Activated CD4-positive, alpha-beta memory T cell treated with anti-CD3 and anti-CD28 coated beads, Interleukin-2, amount 10 ng/mL, durations not matched to agents 7 days and 5 days (primary cell): ENCODE data around the gene UBASH3B. TPM values are rescaled to one million over a fixed set of nuclear protein-coding genes. Genes with fewer than 3 reads are reported as not detected.

Experiments used
- CTCF ChIA-PET: fragments of 350-600 bp; sonication (Branson Sonifier 250); formaldehyde crosslinking; loops from one replicate; lab custom pipeline; 2021; ENCODE audit warnings: antibody characterized with exemption, inconsistent platforms; lab: Charles Lee
- POLR2A ChIA-PET: fragments of 350-600 bp; sonication (Branson Sonifier 250); formaldehyde crosslinking; loops from one replicate; lab custom pipeline; 2021; ENCODE audit warnings: antibody characterized with exemption; lab: Charles Lee
- DNase-seq: peaks from one replicate; pipeline ENCODE4 v3.0.0-alpha.2; 2020
- H3K27ac Mint-ChIP-seq: one replicate; pipeline ENCODE4 v1.8.0; 2021; ENCODE audit warnings: mild to moderate bottlenecking, mixed read lengths
- H3K27me3 Mint-ChIP-seq: one replicate; pipeline ENCODE4 v1.8.0; 2021; ENCODE audit warnings: mixed read lengths
- H3K36me3 Mint-ChIP-seq: one replicate; pipeline ENCODE4 v1.8.0; 2021; ENCODE audit warnings: low read depth, mixed read lengths
- H3K4me1 Mint-ChIP-seq: one replicate; pipeline ENCODE4 v1.8.0; 2021; ENCODE audit warnings: mixed read lengths
- H3K4me3 Mint-ChIP-seq: one replicate; pipeline ENCODE4 v1.8.0; 2021; ENCODE audit warnings: mild to moderate bottlenecking, mixed read lengths
- H3K9me3 Mint-ChIP-seq: one replicate; pipeline ENCODE4 v1.8.0; 2021; ENCODE audit warnings: mixed read lengths
- total RNA-seq, 2 experiments: library from RNA; stranded (reverse); gene quantifications; one replicate each; pipeline ENCODE4 v1.2.3, GENCODE V29; 2021

Gene UBASH3B
- total RNA-seq, 2 experiments from 2014 or later: 18.4 to 20.9 TPM

DNA sequence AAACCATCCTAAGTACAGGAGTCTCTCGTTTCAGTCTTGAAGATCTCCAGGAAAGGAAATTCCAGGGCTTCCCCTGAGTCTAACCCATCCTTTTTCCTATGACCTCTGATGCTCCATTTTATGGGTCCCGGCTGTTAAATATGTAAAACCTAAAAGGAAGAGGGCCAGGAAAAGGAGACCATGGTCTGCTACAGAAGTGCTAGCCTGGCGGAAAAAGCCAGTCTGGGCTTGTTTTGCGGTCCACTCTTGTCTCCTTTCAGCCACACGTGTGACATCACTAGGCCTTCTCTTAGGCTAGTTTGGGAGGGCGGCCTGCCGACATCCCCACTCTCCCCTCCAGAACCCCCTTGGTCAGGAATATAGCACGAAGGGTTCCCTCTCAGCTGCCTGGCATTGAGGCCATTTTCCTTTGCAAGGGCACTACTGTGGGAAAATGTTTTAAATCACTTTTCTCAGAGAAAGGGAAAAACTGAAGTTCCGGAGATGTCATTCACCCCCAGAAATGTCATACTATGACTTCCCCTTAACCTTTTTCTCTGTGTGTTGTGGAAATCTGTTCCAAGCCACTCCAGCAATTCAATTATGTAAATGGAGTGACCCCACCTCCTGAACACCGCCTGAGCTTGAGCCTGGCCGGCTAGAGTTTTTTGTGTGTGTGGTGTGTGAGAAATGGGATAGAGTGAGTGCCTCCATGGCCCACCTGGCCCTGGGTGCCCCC is 86.9 kb downstream of the UBASH3B start:
- no peak overlapping the region for H3K4me3 Mint-ChIP-seq
- H3K27me3 Mint-ChIP-seq: peaks cover 3% of the 10 kb centered on the region
- H3K9me3 Mint-ChIP-seq: no peaks in the 10 kb centered on the region
- DNase-seq: no peak
- no peak overlapping the region for H3K27ac Mint-ChIP-seq
- POLR2A ChIA-PET: interaction anchor here (0.9 to 7.5 kb wide), 6 partner anchors 15 to 161 kb away, joined by 3 to 66 read pairs (median 14); partner anchors contain the start of gene UBASH3B
- CTCF ChIA-PET: interaction anchor here (1.3 to 2.4 kb wide), 3 partner anchors 10 to 87 kb away, joined by 4 to 19 read pairs (median 5); partner anchors contain the start of gene UBASH3B
- peaks cover 1% of the 10 kb centered on the region for H3K4me1 Mint-ChIP-seq
- H3K36me3 Mint-ChIP-seq: peaks cover 10% of the 10 kb centered on the region

DNA sequence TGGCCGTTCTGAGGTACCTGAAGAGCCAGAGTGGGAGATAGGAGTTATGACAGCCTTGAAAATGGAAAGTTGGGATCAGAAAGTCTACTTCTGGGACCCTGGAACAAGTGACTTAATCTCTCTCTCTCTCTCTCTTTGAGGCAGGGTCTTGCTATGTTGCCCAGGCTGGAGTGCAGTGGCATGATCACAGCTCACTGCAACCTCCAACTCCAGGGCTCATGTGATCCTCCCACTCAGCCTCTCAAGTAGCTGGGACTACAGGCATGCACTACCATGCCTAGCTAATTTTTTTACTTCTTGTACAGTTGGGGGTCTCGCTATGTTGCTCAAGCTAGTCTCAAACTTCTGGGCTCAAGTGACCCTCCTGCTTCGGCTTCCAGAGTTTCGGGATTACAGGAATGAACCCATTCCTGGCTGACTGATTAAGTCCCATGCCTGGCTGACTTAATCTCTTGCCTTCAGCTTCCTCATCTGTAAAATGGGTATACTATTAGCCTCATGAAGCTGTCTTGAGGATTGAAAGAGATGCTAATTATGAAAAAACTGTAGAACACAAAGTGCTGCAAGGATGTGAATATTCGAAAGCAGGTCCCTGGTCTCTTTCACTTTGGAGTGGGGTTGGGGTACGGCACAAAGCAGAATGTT is 87.7 kb downstream of the UBASH3B start:
- DNase-seq: no peak
- Mint-ChIP-seq H3K4me1 (peaks cover 1% of the 10 kb centered on the region), H3K27me3 (peaks cover 3% of the 10 kb centered on the region), H3K27ac (no peak overlapping the region), H3K4me3 (no peak overlapping the region), H3K36me3 (peaks cover 10% of the 10 kb centered on the region), H3K9me3 (no peaks in the 10 kb centered on the region)
- CTCF ChIA-PET: interaction anchor here (1.0 to 2.4 kb wide), 5 partner anchors 10 to 88 kb away, joined by 3 to 19 read pairs (median 5); partner anchors contain the start of gene UBASH3B
- POLR2A ChIA-PET: interaction anchor here (0.9 to 7.5 kb wide), 11 partner anchors 11 to 319 kb away, joined by 3 to 66 read pairs (median 4); partner anchors contain the start of genes HSPA8 and UBASH3B

DNA sequence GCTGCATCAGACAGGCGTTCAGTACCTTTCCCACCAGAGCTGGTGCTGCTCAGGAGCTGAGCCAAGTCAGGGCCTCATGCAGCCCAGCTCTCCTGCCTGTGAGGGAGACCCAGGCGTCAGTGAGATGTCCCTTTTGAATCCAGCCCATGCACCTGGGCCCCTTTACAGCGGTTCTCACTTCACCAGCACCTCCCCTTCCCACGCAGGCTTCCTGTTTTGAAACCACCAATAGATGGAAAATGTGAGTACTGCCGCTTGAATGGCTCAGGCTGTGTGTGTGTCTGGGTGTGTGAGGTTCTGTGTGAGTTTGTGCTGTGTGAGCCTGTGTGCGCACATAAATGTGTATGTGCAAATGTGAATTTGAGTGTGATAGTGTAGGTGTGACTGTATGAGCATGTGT is 88.4 kb downstream of the UBASH3B start:
- peak; percentile 82 for DNase-seq
- no peak overlapping the region for H3K27ac Mint-ChIP-seq
- peaks cover 1% of the 10 kb centered on the region for H3K4me1 Mint-ChIP-seq
- no peaks in the 10 kb centered on the region for H3K9me3 Mint-ChIP-seq
- peaks cover 10% of the 10 kb centered on the region for H3K36me3 Mint-ChIP-seq
- POLR2A ChIA-PET: interaction anchor here (0.9 to 7.5 kb wide), 10 partner anchors 10 to 318 kb away, joined by 3 to 66 read pairs (median 4); partner anchors contain the start of genes HSPA8 and UBASH3B
- CTCF ChIA-PET: interaction anchor here (1.0 to 2.4 kb wide), 5 partner anchors 11 to 89 kb away, joined by 3 to 19 read pairs (median 5); partner anchors contain the start of gene UBASH3B
- H3K27me3 Mint-ChIP-seq: peaks cover 3% of the 10 kb centered on the region
- no peak overlapping the region for H3K4me3 Mint-ChIP-seq

DNA sequence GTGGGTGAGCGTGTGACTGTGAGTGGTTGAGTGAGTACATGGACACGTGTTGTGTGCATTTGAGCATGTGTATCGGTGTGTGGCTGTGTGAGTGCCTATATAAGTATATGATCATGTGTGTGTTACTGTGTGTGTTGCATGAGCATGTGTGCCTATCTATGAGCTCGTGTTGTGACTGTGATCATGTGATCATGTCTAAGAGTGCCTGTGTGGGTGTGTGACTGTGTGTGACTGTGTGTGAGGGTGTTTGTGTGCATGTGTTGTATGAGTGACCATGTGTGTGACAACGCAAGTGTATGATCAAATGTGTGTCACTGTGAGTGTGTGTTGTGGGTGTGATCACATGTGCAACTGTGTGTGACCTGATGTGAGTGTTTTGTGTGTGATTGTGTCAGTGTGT is 88.8 kb downstream of the UBASH3B start:
- CTCF ChIA-PET: interaction anchor here (1.0 to 2.4 kb wide), 5 partner anchors 11 to 108 kb away, joined by 3 to 19 read pairs (median 5); partner anchors contain the start of gene UBASH3B

DNA sequence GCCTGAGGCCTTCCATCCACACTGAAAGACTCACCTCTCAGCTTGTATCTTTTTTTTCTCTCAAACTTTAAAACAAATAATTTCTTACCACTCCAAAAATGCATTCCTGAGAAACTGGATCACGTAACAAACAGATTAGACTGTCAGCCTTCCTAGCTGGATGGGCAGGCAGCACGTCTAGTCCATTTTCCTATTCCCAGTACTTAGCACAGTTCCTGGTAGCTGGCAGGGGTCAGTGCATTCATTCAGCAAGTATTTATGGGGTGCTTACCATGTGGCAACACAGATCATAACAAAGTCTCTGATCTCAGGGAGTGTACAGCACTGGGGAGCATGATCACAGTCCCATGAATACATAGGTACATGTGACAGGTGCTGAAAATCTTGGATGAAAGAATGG is 89.6 kb downstream of the UBASH3B start:
- ChIA-PET CTCF (interaction anchor here (0.9 to 2.4 kb wide), 6 partner anchors 10 to 107 kb away, joined by 3 to 22 read pairs (median 6); partner anchors contain the start of gene UBASH3B), POLR2A (interaction anchor here (0.9 to 7.5 kb wide), 13 partner anchors 11 to 316 kb away, joined by 3 to 66 read pairs (median 7); partner anchors contain the start of genes HSPA8 and UBASH3B)
- Mint-ChIP-seq H3K9me3 (no peaks in the 10 kb centered on the region), H3K4me3 (no peak overlapping the region), H3K4me1 (peaks cover 1% of the 10 kb centered on the region), H3K27me3 (no peaks in the 10 kb centered on the region), H3K36me3 (peaks cover 10% of the 10 kb centered on the region), H3K27ac (no peak overlapping the region)
- DNase-seq: no peak

More for the DNA sequence above, 88.8 kb downstream of the UBASH3B start:
- no peaks in the 10 kb centered on the region for H3K9me3 Mint-ChIP-seq
- POLR2A ChIA-PET: interaction anchor here (1.0 to 7.5 kb wide), 7 partner anchors 10 to 88 kb away, joined by 3 to 66 read pairs (median 5); partner anchors contain the start of gene UBASH3B
- H3K4me3 Mint-ChIP-seq: no peak overlapping the region
- DNase-seq: no peak
- H3K4me1 Mint-ChIP-seq: peaks cover 1% of the 10 kb centered on the region
- H3K27me3 Mint-ChIP-seq: peaks cover 3% of the 10 kb centered on the region
- no peak overlapping the region for H3K27ac Mint-ChIP-seq
- H3K36me3 Mint-ChIP-seq: peaks cover 10% of the 10 kb centered on the region

DNA sequence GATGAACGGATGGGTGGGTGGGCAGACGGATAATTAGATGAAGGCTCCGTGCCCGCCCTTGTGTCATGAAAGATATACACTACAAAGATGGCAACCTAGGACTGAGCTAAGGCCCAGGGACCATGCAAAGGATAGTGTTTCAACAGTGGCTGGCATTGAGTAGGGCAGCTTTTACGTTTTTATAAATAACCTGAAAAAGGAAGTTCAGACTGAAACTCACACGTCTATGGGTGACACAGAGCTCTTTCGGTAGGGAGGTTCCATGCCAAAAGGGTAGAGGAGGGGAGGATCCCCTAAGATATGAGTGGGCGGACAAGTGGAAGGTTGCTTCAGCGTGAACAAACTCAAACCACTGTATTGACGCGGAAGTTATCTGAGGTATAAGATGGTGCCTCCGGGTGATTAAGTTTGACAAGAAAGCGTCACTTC is 90.5 kb downstream of the UBASH3B start:
- peak; percentile 63 for DNase-seq
- Mint-ChIP-seq H3K27me3 (no peaks in the 10 kb centered on the region), H3K27ac (no peak overlapping the region), H3K4me1 (peaks cover 1% of the 10 kb centered on the region), H3K36me3 (peaks cover 10% of the 10 kb centered on the region), H3K9me3 (no peaks in the 10 kb centered on the region), H3K4me3 (no peak overlapping the region)
- POLR2A ChIA-PET: interaction anchor here (0.8 to 7.5 kb wide), 13 partner anchors 10 to 315 kb away, joined by 3 to 66 read pairs (median 7); partner anchors contain the start of genes HSPA8 and UBASH3B
- CTCF ChIA-PET: interaction anchor here (0.7 to 1.9 kb wide), 6 partner anchors 9 to 117 kb away, joined by 3 to 22 read pairs (median 4); partner anchors contain the start of gene UBASH3B

DNA sequence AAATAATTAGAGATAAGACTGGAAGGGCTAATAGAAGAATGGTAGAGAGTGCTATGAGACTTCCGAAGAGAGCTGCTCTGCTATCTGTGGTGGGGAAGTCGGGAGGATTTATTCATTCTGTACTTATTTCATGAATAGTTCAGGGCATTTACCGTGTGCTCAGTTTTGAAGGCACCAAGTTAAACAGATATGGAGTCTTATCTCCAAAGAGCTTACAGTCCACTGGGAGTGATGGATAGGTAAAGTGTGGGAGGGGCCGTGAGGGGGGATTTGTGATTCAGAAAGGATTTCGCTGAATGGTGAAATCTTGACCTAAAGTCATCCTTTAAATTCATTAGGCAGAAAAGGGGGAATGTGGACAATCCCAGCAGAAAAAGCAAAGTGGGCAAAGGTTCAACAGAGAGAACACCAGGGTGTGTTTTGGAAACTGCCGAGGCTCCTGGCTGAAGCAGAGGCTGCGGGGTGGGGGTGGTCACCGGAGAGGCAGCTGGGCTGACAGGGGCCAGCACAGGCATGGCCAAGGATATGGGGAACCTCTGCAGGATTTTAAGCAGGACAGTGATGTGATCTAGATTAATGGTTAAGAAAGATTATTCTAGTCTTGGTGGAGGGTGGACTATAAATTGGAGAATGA is 91.2 kb downstream of the UBASH3B start:
- no peak for DNase-seq
- Mint-ChIP-seq H3K27ac (no peak overlapping the region), H3K36me3 (peaks cover 10% of the 10 kb centered on the region), H3K9me3 (no peaks in the 10 kb centered on the region), H3K4me3 (no peak overlapping the region), H3K4me1 (peaks cover 8% of the 10 kb centered on the region), H3K27me3 (no peaks in the 10 kb centered on the region)
- POLR2A ChIA-PET: interaction anchor here (0.8 to 7.5 kb wide), 13 partner anchors 9 to 316 kb away, joined by 3 to 66 read pairs (median 5); partner anchors contain the start of genes HSPA8 and UBASH3B
- CTCF ChIA-PET: interaction anchor here (0.7 to 10.2 kb wide), 8 partner anchors 8 to 118 kb away, joined by 3 to 179 read pairs (median 8); partner anchors contain the start of gene UBASH3B

DNA sequence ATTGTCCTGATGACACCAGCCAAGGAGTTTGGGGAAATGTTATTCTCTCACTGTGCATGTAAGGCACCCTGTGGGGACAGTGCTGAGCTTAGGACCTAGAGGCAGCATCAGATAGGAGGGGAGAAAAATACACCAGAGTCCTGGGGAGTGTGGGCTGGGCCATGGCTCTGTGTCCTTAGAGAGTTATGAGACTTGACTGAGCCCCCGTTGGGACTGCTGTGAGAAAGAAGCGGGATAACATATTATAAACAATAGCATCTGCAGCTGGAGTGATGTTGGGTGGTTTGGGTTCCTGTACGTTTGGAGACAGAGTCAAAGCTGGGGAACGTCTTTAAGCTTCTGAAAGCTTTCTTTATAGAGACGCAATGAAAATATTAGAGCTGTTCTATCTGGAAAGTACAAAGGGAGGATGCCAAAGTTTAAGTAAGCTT is 91.8 kb downstream of the UBASH3B start:
- Mint-ChIP-seq H3K9me3 (no peaks in the 10 kb centered on the region), H3K4me3 (no peak overlapping the region), H3K36me3 (peaks cover 10% of the 10 kb centered on the region), H3K27ac (no peak overlapping the region), H3K27me3 (no peaks in the 10 kb centered on the region), H3K4me1 (peaks cover 12% of the 10 kb centered on the region)
- ChIA-PET POLR2A (interaction anchor here (0.8 to 7.5 kb wide), 9 partner anchors 20 to 315 kb away, joined by 3 to 66 read pairs (median 4); no protein-coding TSS in a partner anchor), CTCF (interaction anchor here (0.6 to 10.2 kb wide), 7 partner anchors 9 to 118 kb away, joined by 3 to 179 read pairs (median 5); partner anchors contain the start of gene UBASH3B)
- no peak for DNase-seq

DNA sequence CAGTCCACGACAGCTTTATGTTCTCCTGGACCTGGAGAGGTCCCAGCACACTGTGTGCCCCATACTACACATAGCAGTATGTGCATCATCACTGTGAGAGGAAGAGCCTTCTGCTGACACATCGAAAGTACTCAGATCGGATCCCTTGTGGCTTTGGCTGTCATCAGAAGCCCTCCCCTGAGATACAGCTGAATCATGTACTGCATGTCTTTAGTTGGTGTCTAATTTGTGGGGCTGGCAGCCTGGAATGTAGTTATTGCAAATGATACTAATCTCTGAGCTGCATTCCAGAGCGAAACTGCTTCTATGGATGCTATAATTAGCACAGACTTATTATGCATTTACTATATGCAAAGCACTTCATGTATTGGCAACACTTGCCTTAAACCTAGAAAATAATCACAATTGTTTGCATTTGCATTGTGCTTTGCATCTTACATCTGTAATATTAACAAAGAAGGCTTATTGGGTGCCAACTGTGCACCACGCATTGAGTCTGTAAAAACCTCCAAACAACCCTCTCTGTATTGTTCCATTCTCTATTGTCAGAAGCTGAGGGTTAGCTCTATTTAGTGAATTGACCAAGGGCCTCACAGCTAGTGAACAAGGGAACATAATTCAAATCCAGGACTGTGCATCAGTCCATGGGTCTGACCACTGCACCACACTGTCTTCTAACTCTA is 93.6 kb downstream of the UBASH3B start:
- ChIA-PET CTCF (interaction anchor here (1.0 to 10.2 kb wide), 9 partner anchors 15 to 120 kb away, joined by 3 to 179 read pairs (median 5); partner anchors contain the start of gene UBASH3B), POLR2A (interaction anchor here (0.9 to 7.5 kb wide), 11 partner anchors 10 to 314 kb away, joined by 3 to 66 read pairs (median 6); partner anchors contain the start of genes HSPA8 and UBASH3B)
- H3K9me3 Mint-ChIP-seq: no peaks in the 10 kb centered on the region
- peak; percentile 79 for DNase-seq
- peaks cover 21% of the 10 kb centered on the region for H3K4me1 Mint-ChIP-seq
- H3K4me3 Mint-ChIP-seq: peak overlapping the region; percentile 11
- H3K27me3 Mint-ChIP-seq: no peaks in the 10 kb centered on the region
- peak overlapping the region; percentile 68 for H3K27ac Mint-ChIP-seq
- peaks cover 10% of the 10 kb centered on the region for H3K36me3 Mint-ChIP-seq

DNA sequence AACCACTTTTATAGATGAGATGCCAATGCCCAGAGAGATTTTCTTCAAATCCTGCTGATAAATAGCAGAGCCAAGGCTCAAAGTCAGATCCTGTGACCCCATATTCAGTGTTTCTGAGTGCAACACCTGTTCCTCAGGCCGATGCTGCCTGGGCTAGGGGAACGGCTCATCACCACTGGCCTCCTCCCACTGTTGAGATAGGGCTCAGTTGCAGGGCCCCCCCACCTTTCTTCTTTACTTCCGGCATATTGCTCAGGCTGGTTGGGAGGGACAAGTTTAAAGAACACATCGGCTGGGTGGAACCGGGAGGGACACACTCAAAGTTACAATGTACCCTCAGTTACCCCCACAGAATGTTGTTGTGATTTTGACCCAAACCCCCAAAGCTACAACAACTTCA is 94.5 kb downstream of the UBASH3B start:
- H3K9me3 Mint-ChIP-seq: no peaks in the 10 kb centered on the region
- H3K27me3 Mint-ChIP-seq: peaks cover 3% of the 10 kb centered on the region
- CTCF ChIA-PET: interaction anchor here (1.0 to 10.2 kb wide), 3 partner anchors 55 to 121 kb away, joined by 3 to 179 read pairs (median 4); partner anchors contain the start of gene UBASH3B
- DNase-seq: no peak
- POLR2A ChIA-PET: interaction anchor here (1.0 to 7.5 kb wide), 4 partner anchors 22 to 312 kb away, joined by 3 to 66 read pairs (median 36); partner anchors contain the start of genes HSPA8 and UBASH3B
- H3K4me3 Mint-ChIP-seq: no peak overlapping the region
- H3K36me3 Mint-ChIP-seq: peaks cover 10% of the 10 kb centered on the region
- no peak overlapping the region for H3K27ac Mint-ChIP-seq
- peaks cover 29% of the 10 kb centered on the region for H3K4me1 Mint-ChIP-seq
